ENCODE data around the gene LRRC18.

The LRRC18 gene

GRCh38 chr10:48948470-48949037, 8.9 kb upstream of the LRRC18 start:
- no peaks in the 10 kb centered on the region for H3K4me1 ChIP-seq
- no peaks in the 10 kb centered on the region for H3K27me3 ChIP-seq
- H3K4me3 ChIP-seq (ENCODE audit: low read depth, low read length): no peak overlapping the region
- DNase-seq: no peak
- H3K9me3 ChIP-seq: no peaks in the 10 kb centered on the region
- TF ChIP-seq CTCF (IDR thresholded peaks at IDR 0.05; ENCODE audit: low read depth, low read length): no peak
- no peaks in the 10 kb centered on the region for H3K36me3 ChIP-seq

- Histone ChIP-seq H3K4me3 (ENCODE audit: low read depth, low read length) (no peak overlapping the region), H3K9me3 (no peaks in the 10 kb centered on the region), H3K36me3 (no peaks in the 10 kb centered on the region), H3K4me1 (no peaks in the 10 kb centered on the region), H3K27me3 (no peaks in the 10 kb centered on the region)
- no peak for DNase-seq
- TF ChIP-seq CTCF (IDR thresholded peaks at IDR 0.05; ENCODE audit: low read depth, low read length): no peak
Measured at GRCh38 chr10:48947690-48948469, 8.2 kb upstream of the LRRC18 start.

- Histone ChIP-seq H3K27me3 (no peaks in the 10 kb centered on the region), H3K4me1 (no peaks in the 10 kb centered on the region), H3K36me3 (no peaks in the 10 kb centered on the region), H3K9me3 (no peaks in the 10 kb centered on the region), H3K4me3 (ENCODE audit: low read depth, low read length) (no peak overlapping the region)
- TF ChIP-seq CTCF (IDR thresholded peaks at IDR 0.05; ENCODE audit: low read depth, low read length): no peak
- no peak for DNase-seq
Measured at GRCh38 chr10:48946891-48947500, 7.4 kb upstream of the LRRC18 start.

- no peaks in the 10 kb centered on the region for H3K4me1 ChIP-seq
- TF ChIP-seq CTCF (IDR thresholded peaks at IDR 0.05; ENCODE audit: low read depth, low read length): no peak
- H3K27me3 ChIP-seq: no peaks in the 10 kb centered on the region
- DNase-seq: no peak
- H3K9me3 ChIP-seq: no peaks in the 10 kb centered on the region
- H3K4me3 ChIP-seq (ENCODE audit: low read depth, low read length): no peak overlapping the region
- no peaks in the 10 kb centered on the region for H3K36me3 ChIP-seq
Measured at GRCh38 chr10:48946332-48946731, 6.7 kb upstream of the LRRC18 start.

GRCh38 chr10:48945441-48946130, 5.9 kb upstream of the LRRC18 start:
- no peaks in the 10 kb centered on the region for H3K9me3 ChIP-seq
- H3K4me1 ChIP-seq: no peaks in the 10 kb centered on the region
- no peak overlapping the region for H3K4me3 ChIP-seq (ENCODE audit: low read depth, low read length)
- TF ChIP-seq CTCF (IDR thresholded peaks at IDR 0.05; ENCODE audit: low read depth, low read length): no peak
- H3K36me3 ChIP-seq: no peaks in the 10 kb centered on the region
- H3K27me3 ChIP-seq: no peaks in the 10 kb centered on the region
- DNase-seq: no peak

Measured in BE2C (cell line).